Glutamatergic neuron (in vitro differentiated cells): ENCODE measurements around the gene CSTF1. TPM values are rescaled to one million over a fixed set of nuclear protein-coding genes. Genes with fewer than 3 reads are reported as not detected.

Experiments used
- DNase-seq: peaks from one replicate; pipeline ENCODE4 v3.0.0; 2022
- H3K27ac Mint-ChIP-seq: one replicate; pipeline ENCODE4 v1.8.0; 2020; ENCODE audit warnings: mild to moderate bottlenecking, mixed read lengths, inconsistent platforms; ENCODE audit not compliant: unreplicated experiment
- H3K27me3 Mint-ChIP-seq: one replicate; pipeline ENCODE4 v1.8.0; 2020; ENCODE audit warnings: mild to moderate bottlenecking, moderate library complexity, mixed read lengths, inconsistent platforms; ENCODE audit not compliant: unreplicated experiment
- H3K36me3 Mint-ChIP-seq: one replicate; pipeline ENCODE4 v1.8.0; 2020; ENCODE audit warnings: mild to moderate bottlenecking, mixed read lengths, inconsistent platforms; ENCODE audit not compliant: unreplicated experiment
- H3K4me1 Mint-ChIP-seq: one replicate; pipeline ENCODE4 v1.8.0; 2020; ENCODE audit warnings: mild to moderate bottlenecking, low read depth, mixed read lengths, inconsistent platforms; ENCODE audit not compliant: unreplicated experiment
- H3K4me3 Mint-ChIP-seq: one replicate; pipeline ENCODE4 v1.8.0; 2020; ENCODE audit warnings: mild to moderate bottlenecking, mixed read lengths, inconsistent platforms; ENCODE audit not compliant: unreplicated experiment
- H3K9me3 Mint-ChIP-seq: one replicate; pipeline ENCODE4 v1.8.0; 2020; ENCODE audit warnings: mild to moderate bottlenecking, moderate library complexity, mixed read lengths, inconsistent platforms; ENCODE audit not compliant: unreplicated experiment
- total RNA-seq: library from RNA; stranded (reverse); fragmentation: NEBNext Ultra II Directional; extraction: Animal tissue kit (Norgen Biotek cat#: 25700); gene quantifications from one replicate; pipeline ENCODE4 v1.2.1, GENCODE V29; 2021; ENCODE audit not compliant: unreplicated experiment
- TF ChIP-seq, protein P1 (sequence below): fragments of 200-600 bp; sonication (generic); IDR thresholded peaks from one replicate; pipeline ENCODE4 v1.5.0; 2021; ENCODE audit not compliant: partially characterized antibody, unreplicated experiment

CSTF1 gene
- total RNA-seq, 1 donor from 2014 or later, result 25.6 TPM

DNA sequence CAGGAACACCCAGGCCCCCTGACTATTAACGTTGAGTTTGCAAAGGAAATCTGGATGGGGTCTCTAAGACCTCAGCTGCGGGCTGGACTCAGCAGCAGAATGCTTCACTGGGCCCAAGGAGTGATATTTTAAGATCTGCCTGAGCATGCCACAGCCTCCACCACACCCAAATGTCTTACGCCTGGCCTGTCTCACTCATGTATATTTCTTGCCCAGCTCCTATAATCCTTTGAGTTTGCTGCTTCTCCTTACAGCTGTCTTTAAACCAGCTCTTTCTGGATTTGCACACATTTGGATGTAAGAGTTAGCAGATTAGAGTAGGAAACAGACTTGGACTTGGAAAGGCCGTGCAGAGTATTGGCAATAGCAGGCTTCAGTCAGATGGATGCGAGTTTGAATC is 36.0 kb downstream of the CSTF1 start:
- no peaks in the 10 kb centered on the region for H3K36me3 Mint-ChIP-seq
- H3K27ac Mint-ChIP-seq, result no peak overlapping the region
- no peak overlapping the region for H3K4me3 Mint-ChIP-seq

DNA sequence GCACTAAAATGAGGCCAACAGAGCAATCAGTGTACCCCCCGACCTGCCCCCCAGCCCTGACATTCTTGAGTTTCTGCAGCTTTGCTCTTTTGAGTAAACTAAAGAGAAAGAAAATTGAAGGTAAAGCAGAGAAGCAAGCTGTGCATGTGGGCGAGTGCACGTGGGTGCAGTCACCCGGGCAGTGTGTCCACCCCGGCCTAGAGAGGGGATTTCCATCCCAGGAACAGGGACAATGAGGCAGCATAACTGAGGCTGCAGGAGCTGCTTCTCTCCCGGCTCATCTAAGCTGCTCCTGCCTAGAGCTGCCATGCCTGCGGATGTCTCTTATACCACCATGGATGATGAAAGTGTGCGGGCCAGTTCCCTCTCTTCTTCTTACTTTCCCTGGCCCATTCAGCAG is 36.4 kb downstream of the CSTF1 start:
- H3K4me1 Mint-ChIP-seq, result no peaks in the 10 kb centered on the region
- no peak overlapping the region for H3K27ac Mint-ChIP-seq
- H3K27me3 Mint-ChIP-seq, result peaks cover 6% of the 10 kb centered on the region
- no peaks in the 10 kb centered on the region for H3K9me3 Mint-ChIP-seq
- DNase-seq, result no peak
- H3K36me3 Mint-ChIP-seq, result no peaks in the 10 kb centered on the region
- H3K4me3 Mint-ChIP-seq, result no peak overlapping the region
- TF ChIP-seq, protein P1, sequence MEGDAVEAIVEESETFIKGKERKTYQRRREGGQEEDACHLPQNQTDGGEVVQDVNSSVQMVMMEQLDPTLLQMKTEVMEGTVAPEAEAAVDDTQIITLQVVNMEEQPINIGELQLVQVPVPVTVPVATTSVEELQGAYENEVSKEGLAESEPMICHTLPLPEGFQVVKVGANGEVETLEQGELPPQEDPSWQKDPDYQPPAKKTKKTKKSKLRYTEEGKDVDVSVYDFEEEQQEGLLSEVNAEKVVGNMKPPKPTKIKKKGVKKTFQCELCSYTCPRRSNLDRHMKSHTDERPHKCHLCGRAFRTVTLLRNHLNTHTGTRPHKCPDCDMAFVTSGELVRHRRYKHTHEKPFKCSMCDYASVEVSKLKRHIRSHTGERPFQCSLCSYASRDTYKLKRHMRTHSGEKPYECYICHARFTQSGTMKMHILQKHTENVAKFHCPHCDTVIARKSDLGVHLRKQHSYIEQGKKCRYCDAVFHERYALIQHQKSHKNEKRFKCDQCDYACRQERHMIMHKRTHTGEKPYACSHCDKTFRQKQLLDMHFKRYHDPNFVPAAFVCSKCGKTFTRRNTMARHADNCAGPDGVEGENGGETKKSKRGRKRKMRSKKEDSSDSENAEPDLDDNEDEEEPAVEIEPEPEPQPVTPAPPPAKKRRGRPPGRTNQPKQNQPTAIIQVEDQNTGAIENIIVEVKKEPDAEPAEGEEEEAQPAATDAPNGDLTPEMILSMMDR, result no peak

More for the DNA sequence above, 36.0 kb downstream of the CSTF1 start:
- Mint-ChIP-seq H3K4me1 (no peaks in the 10 kb centered on the region), H3K9me3 (no peaks in the 10 kb centered on the region), H3K27me3 (peaks cover 6% of the 10 kb centered on the region)
- DNase-seq, result no peak
- TF ChIP-seq, protein P1, result no peak

DNA sequence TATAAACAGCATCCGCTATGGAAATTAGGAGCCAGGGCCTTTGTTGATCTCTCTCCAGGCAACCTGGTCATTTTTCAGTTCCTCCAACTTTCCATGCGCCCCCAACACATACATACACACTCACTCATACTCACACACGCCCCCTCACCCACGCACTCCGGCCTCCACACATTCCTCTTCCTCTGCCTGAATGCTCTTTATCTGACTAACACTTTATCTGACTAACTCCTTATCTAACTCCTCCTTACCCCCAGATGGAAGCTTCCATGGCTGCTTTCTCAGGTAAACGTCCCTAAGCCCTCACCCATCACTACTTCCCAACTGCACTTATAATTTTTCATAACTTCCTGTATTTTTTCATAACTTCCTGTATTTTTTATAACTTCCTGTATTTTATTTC is 37.1 kb downstream of the CSTF1 start:
- Mint-ChIP-seq H3K36me3 (no peaks in the 10 kb centered on the region), H3K4me3 (no peak overlapping the region), H3K9me3 (no peaks in the 10 kb centered on the region), H3K27ac (no peak overlapping the region), H3K27me3 (peaks cover 6% of the 10 kb centered on the region), H3K4me1 (no peaks in the 10 kb centered on the region)
- TF ChIP-seq, protein P1, result no peak
- no peak for DNase-seq

- H3K27ac Mint-ChIP-seq, result no peak overlapping the region
- H3K4me1 Mint-ChIP-seq, result no peaks in the 10 kb centered on the region
- no peak for DNase-seq
- H3K9me3 Mint-ChIP-seq, result no peaks in the 10 kb centered on the region
- no peaks in the 10 kb centered on the region for H3K36me3 Mint-ChIP-seq
- no peak overlapping the region for H3K4me3 Mint-ChIP-seq
- H3K27me3 Mint-ChIP-seq, result peaks cover 6% of the 10 kb centered on the region
- TF ChIP-seq, protein P1, result no peak
Observed at GRCh38 chr20:56429941-56430340, 37.5 kb downstream of the CSTF1 start.

DNA sequence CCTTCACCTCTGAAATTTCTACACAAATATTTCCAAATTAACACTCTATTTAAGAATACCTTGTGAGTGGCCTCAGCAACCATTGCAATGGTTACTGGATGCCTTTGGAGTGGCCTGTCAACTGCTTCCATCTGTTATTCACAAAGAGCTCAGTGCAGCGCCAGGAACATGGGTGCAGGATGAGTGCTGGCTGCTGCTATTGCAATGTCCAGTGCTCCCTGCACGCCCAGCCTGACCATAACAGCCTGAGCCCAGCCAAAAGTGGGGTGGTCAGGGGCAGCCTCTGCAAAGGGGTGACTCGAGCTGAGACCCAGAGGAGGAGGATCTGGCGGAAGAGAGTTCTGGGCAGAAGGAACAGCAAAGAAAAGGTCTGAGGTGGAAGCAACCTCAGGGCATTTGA is 38.0 kb downstream of the CSTF1 start:
- no peaks in the 10 kb centered on the region for H3K4me1 Mint-ChIP-seq
- no peak overlapping the region for H3K27ac Mint-ChIP-seq
- H3K27me3 Mint-ChIP-seq, result peaks cover 6% of the 10 kb centered on the region
- DNase-seq, result no peak
- H3K4me3 Mint-ChIP-seq, result no peak overlapping the region
- TF ChIP-seq, protein P1, result no peak
- H3K36me3 Mint-ChIP-seq, result no peaks in the 10 kb centered on the region
- no peaks in the 10 kb centered on the region for H3K9me3 Mint-ChIP-seq
